ENCODE results near the gene TMEM161B.
A peak's percentile ranks its signal among the peaks of the same experiment; 100 is the strongest.
"Not testable (repeated sequence)": the region's sequence is repeated elsewhere in the genome, so short reads cannot be mapped to it uniquely, and the experiment has no call there.

The TMEM161B gene

GRCh38 chr5:88268385-88269184 lies at the start of gene TMEM161B:
Gene TMEM161B (minus strand): TSS chr5:88268845. CDS start chr5:88268723, 122 bp downstream.
- TF ChIP-seq ZNF274 (IDR thresholded peaks at IDR 0.05; ENCODE audit: low read depth, low read length), result no peak
- peak within 1 kb of the TSS; percentile 78 for H3K4me3 ChIP-seq (ENCODE audit: low read length)

GRCh38 chr5:88304356-88304755 lies 35.7 kb upstream of the TMEM161B start:
- H3K4me3 ChIP-seq (ENCODE audit: low read length), result no peak overlapping the region
- no peak for TF ChIP-seq ZNF274 (IDR thresholded peaks at IDR 0.05; ENCODE audit: low read depth, low read length)

GRCh38 chr5:88298425-88298824 lies 29.8 kb upstream of the TMEM161B start:
- TF ChIP-seq ZNF274 (IDR thresholded peaks at IDR 0.05; ENCODE audit: low read depth, low read length), result no peak
- H3K4me3 ChIP-seq (ENCODE audit: low read length), result no peak overlapping the region

- no peak for TF ChIP-seq ZNF274 (IDR thresholded peaks at IDR 0.05; ENCODE audit: low read depth, low read length)
- H3K4me3 ChIP-seq (ENCODE audit: low read length), result no peak overlapping the region
Observed at GRCh38 chr5:88290801-88291200, 22.2 kb upstream of the TMEM161B start.

GRCh38 chr5:88288528-88289197 lies 20.0 kb upstream of the TMEM161B start:
- H3K4me3 ChIP-seq (ENCODE audit: low read length), result no peak overlapping the region
- no peak for TF ChIP-seq ZNF274 (IDR thresholded peaks at IDR 0.05; ENCODE audit: low read depth, low read length)

- no peak for TF ChIP-seq ZNF274 (IDR thresholded peaks at IDR 0.05; ENCODE audit: low read depth, low read length)
- no peak overlapping the region for H3K4me3 ChIP-seq (ENCODE audit: low read length)
Observed at GRCh38 chr5:88287846-88288527, 19.3 kb upstream of the TMEM161B start.

GRCh38 chr5:88287302-88287701 lies 18.7 kb upstream of the TMEM161B start:
- no peak for TF ChIP-seq ZNF274 (IDR thresholded peaks at IDR 0.05; ENCODE audit: low read depth, low read length)
- H3K4me3 ChIP-seq (ENCODE audit: low read length), result no peak overlapping the region

- TF ChIP-seq ZNF274 (IDR thresholded peaks at IDR 0.05; ENCODE audit: low read depth, low read length), result no peak
Observed at GRCh38 chr5:88283690-88284089, 15.0 kb upstream of the TMEM161B start.

GRCh38 chr5:88281322-88281721 lies 12.7 kb upstream of the TMEM161B start:
- H3K4me3 ChIP-seq (ENCODE audit: low read length), result no peak overlapping the region
- TF ChIP-seq ZNF274 (IDR thresholded peaks at IDR 0.05; ENCODE audit: low read depth, low read length), result no peak

More at GRCh38 chr5:88283690-88284089, 15.0 kb upstream of the TMEM161B start:
- H3K4me3 ChIP-seq (ENCODE audit: low read length), result no peak overlapping the region

- TF ChIP-seq ZNF274 (IDR thresholded peaks at IDR 0.05; ENCODE audit: low read depth, low read length), result no peak
- no peak overlapping the region for H3K4me3 ChIP-seq (ENCODE audit: low read length)
Observed at GRCh38 chr5:88279584-88279983, 10.9 kb upstream of the TMEM161B start.

- TF ChIP-seq ZNF274 (IDR thresholded peaks at IDR 0.05; ENCODE audit: low read depth, low read length), result no peak
- no peak overlapping the region for H3K4me3 ChIP-seq (ENCODE audit: low read length)
Observed at GRCh38 chr5:88276378-88276777, 7.7 kb upstream of the TMEM161B start.

GRCh38 chr5:88275581-88275980 lies 6.9 kb upstream of the TMEM161B start:
- no peak for TF ChIP-seq ZNF274 (IDR thresholded peaks at IDR 0.05; ENCODE audit: low read depth, low read length)
- H3K4me3 ChIP-seq (ENCODE audit: low read length), result no peak overlapping the region

- H3K4me3 ChIP-seq (ENCODE audit: low read length), result peak overlapping the region; percentile 78
Observed at GRCh38 chr5:88269222-88269771, 652 bp upstream of the TMEM161B start.

GRCh38 chr5:88264565-88264964 lies 4.1 kb downstream of the TMEM161B start:
- not testable (repeated sequence) for H3K4me3 ChIP-seq (ENCODE audit: low read length)

More at GRCh38 chr5:88269222-88269771, 652 bp upstream of the TMEM161B start:
- TF ChIP-seq ZNF274 (IDR thresholded peaks at IDR 0.05; ENCODE audit: low read depth, low read length), result no peak
